GM12873 (cell line): ENCODE results near the gene TMEM165.

Experiments
- TF ChIP-seq, protein P1 (sequence below): IDR thresholded peaks from 2 replicates; pipeline ENCODE4 v1.5.1; 2012; ENCODE audit warnings: low read depth, mild to moderate bottlenecking, moderate library complexity, low read length, control low read depth; ENCODE audit not compliant: insufficient read depth; ENCODE audit errors: missing control alignments

Gene TMEM165

DNA sequence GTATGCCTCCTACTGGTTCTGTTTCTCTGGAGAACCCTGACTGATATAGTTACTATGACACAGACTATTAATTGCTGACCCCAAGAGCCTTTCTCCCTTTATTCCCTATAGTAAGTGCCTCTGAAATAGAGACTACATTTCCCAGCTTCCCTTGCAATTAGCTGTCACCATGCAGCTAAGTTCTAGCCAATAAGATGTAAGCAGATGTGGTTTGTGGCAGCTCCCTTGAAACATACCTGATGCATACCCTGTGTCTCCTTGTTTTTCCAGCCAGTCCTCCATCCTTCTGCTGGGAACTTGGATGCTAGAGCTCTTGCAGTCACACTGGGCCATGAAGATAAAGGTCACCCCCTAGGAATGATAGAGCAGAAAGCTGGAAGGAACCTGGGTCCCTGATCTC is 9.7 kb upstream of the TMEM165 start:
- TF ChIP-seq, protein P1, sequence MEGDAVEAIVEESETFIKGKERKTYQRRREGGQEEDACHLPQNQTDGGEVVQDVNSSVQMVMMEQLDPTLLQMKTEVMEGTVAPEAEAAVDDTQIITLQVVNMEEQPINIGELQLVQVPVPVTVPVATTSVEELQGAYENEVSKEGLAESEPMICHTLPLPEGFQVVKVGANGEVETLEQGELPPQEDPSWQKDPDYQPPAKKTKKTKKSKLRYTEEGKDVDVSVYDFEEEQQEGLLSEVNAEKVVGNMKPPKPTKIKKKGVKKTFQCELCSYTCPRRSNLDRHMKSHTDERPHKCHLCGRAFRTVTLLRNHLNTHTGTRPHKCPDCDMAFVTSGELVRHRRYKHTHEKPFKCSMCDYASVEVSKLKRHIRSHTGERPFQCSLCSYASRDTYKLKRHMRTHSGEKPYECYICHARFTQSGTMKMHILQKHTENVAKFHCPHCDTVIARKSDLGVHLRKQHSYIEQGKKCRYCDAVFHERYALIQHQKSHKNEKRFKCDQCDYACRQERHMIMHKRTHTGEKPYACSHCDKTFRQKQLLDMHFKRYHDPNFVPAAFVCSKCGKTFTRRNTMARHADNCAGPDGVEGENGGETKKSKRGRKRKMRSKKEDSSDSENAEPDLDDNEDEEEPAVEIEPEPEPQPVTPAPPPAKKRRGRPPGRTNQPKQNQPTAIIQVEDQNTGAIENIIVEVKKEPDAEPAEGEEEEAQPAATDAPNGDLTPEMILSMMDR = no peak

DNA sequence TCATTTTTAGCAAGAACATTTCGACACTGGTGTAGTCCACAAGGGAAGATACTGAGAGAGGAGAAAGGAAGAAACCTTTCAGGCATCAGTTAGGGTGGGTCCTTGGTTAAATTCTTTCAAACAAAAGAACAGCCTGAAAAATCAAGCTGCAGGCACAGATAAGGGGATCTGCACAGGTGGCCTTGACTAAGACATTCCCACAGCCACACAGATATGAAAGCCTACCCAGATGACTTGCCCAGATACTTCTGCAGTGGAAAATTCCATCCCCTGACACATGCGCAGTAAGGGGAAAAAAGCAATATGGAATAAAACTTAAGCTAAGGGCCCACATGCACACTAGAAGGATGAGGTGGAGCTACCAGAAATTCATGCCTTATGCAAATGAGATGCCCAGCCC is 8.9 kb upstream of the TMEM165 start:
- TF ChIP-seq, protein P1 = no peak

DNA sequence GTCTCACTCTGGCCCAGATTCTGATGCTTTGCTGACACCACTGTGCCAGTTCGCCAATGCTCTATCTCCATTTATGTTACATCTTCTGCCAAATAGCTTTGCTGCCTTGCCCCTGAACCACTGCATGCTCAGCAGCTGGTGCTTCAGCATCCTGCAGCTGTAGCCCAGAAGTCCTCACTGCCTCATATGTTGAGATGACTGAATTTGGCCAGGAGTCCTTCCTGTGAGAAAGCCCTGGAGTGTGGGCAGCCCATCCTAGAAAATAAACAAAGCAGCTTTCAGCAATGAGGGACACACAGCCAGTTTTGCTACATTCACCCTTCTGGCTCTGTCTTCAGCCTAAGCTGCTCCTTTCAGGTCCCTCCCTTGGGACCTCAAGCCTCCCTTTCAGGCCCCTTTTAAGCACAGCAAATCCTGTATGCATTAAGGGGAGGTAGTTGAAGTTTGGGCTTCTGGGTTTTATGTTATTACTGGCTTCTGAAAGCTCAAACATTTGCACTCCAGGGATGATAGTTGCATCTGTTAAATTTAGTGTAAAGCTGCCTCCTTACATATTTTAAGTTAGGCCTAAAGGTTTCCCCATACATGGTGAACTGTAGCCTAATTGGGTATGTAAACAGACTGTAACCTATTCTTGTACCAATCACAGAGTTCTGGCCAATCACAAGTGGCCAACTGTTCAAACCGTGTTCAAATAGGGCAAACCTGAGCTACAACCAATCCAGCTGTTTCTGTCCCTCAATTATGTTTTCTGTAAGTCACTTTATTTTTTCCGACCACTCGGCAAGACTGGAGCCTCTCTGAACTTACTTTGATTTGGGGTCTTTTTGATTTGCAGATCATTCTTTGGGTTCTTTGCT is 2.1 kb upstream of the TMEM165 start:
- TF ChIP-seq, protein P1 = no peak

DNA sequence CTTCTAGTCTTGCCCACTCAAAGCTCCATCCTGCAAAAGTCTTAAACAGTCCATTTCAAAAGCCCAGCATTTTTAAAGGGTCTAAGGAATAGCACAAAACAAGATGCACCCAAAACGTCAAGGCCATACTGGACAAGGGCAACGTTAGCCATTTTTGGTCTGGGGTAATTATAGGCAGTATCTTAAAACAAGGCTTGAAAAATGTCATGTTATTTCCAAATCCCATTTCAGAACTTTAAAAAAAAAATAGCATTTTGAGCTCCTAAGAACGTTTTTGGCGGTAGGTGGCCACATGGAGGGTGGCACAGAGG is 584 bp upstream of the TMEM165 start:
- TF ChIP-seq, protein P1 = peak; percentile 18

DNA sequence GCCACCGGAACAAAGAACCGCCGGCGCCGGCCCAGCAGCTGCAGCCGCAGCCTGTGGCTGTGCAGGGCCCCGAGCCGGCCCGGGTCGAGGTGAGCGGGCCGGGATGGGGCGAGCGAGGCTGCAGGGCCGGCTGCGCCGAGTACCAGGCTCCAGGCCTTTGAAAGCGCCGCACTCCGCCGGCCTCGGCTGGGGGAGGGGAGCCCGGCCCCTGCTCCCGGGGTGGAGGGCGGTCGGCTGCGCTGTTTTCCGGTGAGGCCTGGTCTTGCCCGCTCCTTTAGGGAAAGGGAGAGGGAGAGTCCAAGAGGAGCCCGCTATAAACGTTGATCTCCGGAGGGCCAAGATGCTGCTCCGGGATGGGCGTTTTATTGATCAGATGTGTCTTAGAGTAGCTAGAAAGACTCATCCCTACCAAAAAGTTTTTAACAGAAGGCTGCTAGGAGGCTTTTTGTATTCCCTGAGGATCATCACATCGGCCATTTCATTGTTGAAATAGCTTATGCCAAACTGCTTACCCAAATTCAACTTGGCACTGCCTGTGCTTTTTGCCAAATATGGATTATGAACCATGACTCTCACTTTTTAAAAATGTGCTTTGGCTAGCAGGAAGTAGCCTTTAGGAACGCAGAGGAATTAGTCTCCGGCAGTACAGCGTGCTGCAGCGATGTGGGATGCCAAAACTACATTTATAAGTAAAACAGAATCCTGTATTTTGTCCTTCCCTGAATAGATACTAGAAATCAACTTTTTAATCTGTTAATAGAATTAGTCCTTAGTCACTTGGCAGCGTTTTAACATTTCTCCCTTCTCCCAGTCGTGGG is 760 bp downstream of the TMEM165 start:
- TF ChIP-seq, protein P1 = no peak

DNA sequence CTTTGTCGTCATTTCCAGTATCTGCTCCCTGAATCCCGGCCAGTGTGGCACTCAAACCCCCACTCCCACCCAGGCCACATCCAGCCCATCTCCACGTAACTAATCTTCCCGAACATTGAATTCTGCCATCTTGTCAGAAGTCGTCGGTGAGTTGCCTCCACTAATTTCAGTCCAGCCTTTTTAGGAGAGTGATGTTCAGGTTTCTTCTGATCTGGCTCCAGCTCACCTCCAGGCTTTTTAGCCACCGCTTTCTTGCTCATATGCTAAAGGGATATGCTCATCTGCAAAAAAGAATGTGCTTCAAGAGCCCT is 1.3 kb downstream of the TMEM165 start:
- TF ChIP-seq, protein P1 = no peak

DNA sequence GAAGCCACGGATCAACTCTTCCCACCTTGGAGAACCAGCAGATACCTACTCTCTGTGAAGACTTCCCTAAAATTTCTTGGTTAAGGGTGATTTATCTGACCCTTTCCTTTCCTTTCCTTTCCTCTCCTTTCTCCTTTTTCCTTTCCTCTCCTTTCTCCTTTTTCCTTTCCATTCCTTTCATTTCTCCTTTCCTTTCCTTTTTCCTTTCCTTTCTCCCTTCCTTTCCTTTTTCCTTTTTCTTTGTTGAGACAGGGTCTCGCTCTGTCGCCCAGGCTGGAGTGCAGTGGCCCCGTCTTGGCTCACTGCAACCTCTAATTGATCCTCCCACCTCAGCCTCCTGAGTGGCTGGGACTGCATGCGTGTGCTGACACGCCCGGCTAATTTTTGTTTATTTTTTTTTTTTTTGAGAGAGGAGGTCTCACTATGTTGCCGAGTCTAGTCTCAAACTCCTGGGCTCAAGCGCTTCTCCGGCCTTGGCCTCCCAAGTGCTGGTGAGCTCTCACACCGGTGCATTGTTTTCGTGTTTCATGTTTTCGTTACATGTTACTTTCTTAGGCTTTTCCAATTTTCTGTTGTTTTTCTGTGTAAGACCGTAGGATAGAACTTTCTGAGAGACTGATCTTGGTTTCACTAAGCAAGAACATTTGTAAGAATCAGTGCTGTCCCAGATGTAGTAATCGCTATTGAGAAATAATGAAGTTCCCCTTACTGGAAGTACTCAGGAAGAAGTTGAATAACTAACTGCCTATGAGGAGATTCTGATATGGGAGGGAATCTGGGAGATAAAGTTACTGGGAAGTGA is 2.0 kb downstream of the TMEM165 start:
- TF ChIP-seq, protein P1 = no peak
